Muscle of back (tissue), 11 donors: ENCODE measurements around the gene NOTCH3. TPM values are rescaled to one million over a fixed set of nuclear protein-coding genes. Genes with fewer than 3 reads are reported as not detected.

Experiments
- DNase-seq, 3 donors: peaks; one replicate each; pipeline versions ENCODE4 v3.0.0 to v3.0.0-alpha.2; 2013
- polyA plus RNA-seq, 10 donors: library from polyadenylated mRNA; unstranded; fragments of 120-200 nt; gene quantifications; one replicate each; pipeline ENCODE4 v1.2.1, GENCODE V29; 2013; ENCODE audit not compliant: insufficient read length in 10 of 10

The NOTCH3 gene
- polyA plus RNA-seq, 10 donors = 111 to 189 (median 140) TPM

GRCh38 chr19:15124572-15125231 lies 76.1 kb downstream of the NOTCH3 start:
- no peak for DNase-seq

GRCh38 chr19:15123900-15124299 lies 76.9 kb downstream of the NOTCH3 start:
- DNase-seq = peak; percentile 53 to 75 (median 66)

GRCh38 chr19:15123031-15123890 lies 77.5 kb downstream of the NOTCH3 start:
- no peak for DNase-seq

- DNase-seq = no peak
Observed at GRCh38 chr19:15122331-15123030, 78.3 kb downstream of the NOTCH3 start.

- no peak for DNase-seq
Observed at GRCh38 chr19:15120135-15121026, 80.4 kb downstream of the NOTCH3 start.

GRCh38 chr19:15118789-15119494 lies 81.9 kb downstream of the NOTCH3 start:
- no peak for DNase-seq

GRCh38 chr19:15118248-15118647 lies 82.5 kb downstream of the NOTCH3 start:
- DNase-seq = no peak

- no peak for DNase-seq
Observed at GRCh38 chr19:15116856-15117255, 83.9 kb downstream of the NOTCH3 start.

GRCh38 chr19:15115762-15116615 lies 84.8 kb downstream of the NOTCH3 start:
- DNase-seq = no peak

GRCh38 chr19:15115080-15115479 lies 85.7 kb downstream of the NOTCH3 start:
- DNase-seq = peak in 2 of 3 donors; percentile 59 to 70

GRCh38 chr19:15114153-15114540 lies 86.6 kb downstream of the NOTCH3 start:
- no peak for DNase-seq

- no peak for DNase-seq
Observed at GRCh38 chr19:15113245-15114152, 87.3 kb downstream of the NOTCH3 start.

GRCh38 chr19:15112385-15112784 lies 88.4 kb downstream of the NOTCH3 start:
- no peak for DNase-seq

- DNase-seq = no peak
Observed at GRCh38 chr19:15111758-15112157, 89.0 kb downstream of the NOTCH3 start.

GRCh38 chr19:15110418-15110815 lies 90.4 kb downstream of the NOTCH3 start:
- DNase-seq = no peak

- DNase-seq = no peak
Observed at GRCh38 chr19:15109768-15110417, 90.9 kb downstream of the NOTCH3 start.
